Smooth muscle cell (in vitro differentiated cells): Measurements from ENCODE around the gene FTO. TPM values are rescaled to one million over a fixed set of nuclear protein-coding genes. Genes with fewer than 3 reads are reported as not detected.

Source experiments
- DNase-seq: peaks from one replicate; lab custom pipeline; 2025; ENCODE audit not compliant: unreplicated experiment; lab: John Stamatoyannopoulos, UW
- H2AFZ ChIP-seq: fragments of 200-600 bp; sonication (generic); 2 replicates; pipeline ENCODE4 v1.6.0; 2016; ENCODE audit warnings: antibody characterized with exemption, low read depth, mild to moderate bottlenecking
- H3F3A ChIP-seq: fragments of 200-600 bp; sonication (generic); 2 replicates; pipeline ENCODE4 v1.6.0; 2017; ENCODE audit warnings: antibody characterized with exemption, low read depth
- H3K27ac ChIP-seq: fragments of 200-600 bp; sonication (generic); 2 replicates; pipeline ENCODE4 v1.5.1; 2016; ENCODE audit warnings: low read depth, mild to moderate bottlenecking
- H3K27me3 ChIP-seq: fragments of 200-600 bp; sonication (generic); 2 replicates; pipeline ENCODE4 v1.6.1; 2016; ENCODE audit warnings: low read depth, mild to moderate bottlenecking
- H3K36me3 ChIP-seq: fragments of 200-600 bp; sonication (generic); 2 replicates; pipeline ENCODE4 v1.5.1; 2016; ENCODE audit warnings: low read depth
- H3K4me1 ChIP-seq: fragments of 200-600 bp; sonication (generic); 2 replicates; pipeline ENCODE4 v1.5.1; 2016; ENCODE audit warnings: low read depth
- H3K4me2 ChIP-seq: fragments of 200-600 bp; sonication (generic); 2 replicates; pipeline ENCODE4 v1.6.0; 2016; ENCODE audit warnings: mild to moderate bottlenecking
- H3K4me3 ChIP-seq: fragments of 200-600 bp; sonication (generic); 2 replicates; pipeline ENCODE4 v1.5.1; 2016; ENCODE audit warnings: mild to moderate bottlenecking
- H3K79me2 ChIP-seq: fragments of 200-600 bp; sonication (generic); 2 replicates; pipeline ENCODE4 v1.6.0; 2016; ENCODE audit warnings: low read depth, mild to moderate bottlenecking
- H3K9ac ChIP-seq: fragments of 200-600 bp; sonication (generic); 2 replicates; pipeline ENCODE4 v1.6.0; 2016; ENCODE audit warnings: low read depth
- H3K9me3 ChIP-seq: fragments of 200-600 bp; sonication (generic); replicated peaks from 2 replicates; pipeline ENCODE4 v1.5.1; 2016; ENCODE audit warnings: low read depth
- H4K20me1 ChIP-seq: fragments of 200-600 bp; sonication (generic); 2 replicates; pipeline ENCODE4 v1.6.0; 2016; ENCODE audit warnings: low read depth
- CTCF ChIP-seq: fragments of 200-600 bp; sonication (generic); IDR thresholded peaks from 2 replicates; pipeline ENCODE4 v1.5.1; 2017; ENCODE audit warnings: borderline replicate concordance, mild to moderate bottlenecking, antibody characterized with exemption; ENCODE audit not compliant: insufficient read depth, poor library complexity, severe bottlenecking
- WGBS: methylation state at CpG from one replicate; pipeline ENCODE4 v1.1.7; 2016; ENCODE audit warnings: low lambda C conversion rate; 5-methylcytosine and 5-hydroxymethylcytosine counted together
- polyA plus RNA-seq: library from polyadenylated mRNA; unstranded; fragments of >200 nt; fragmentation: Nextera tagmentation; extraction: Ambion mirVana; gene quantifications from 2 replicates; pipeline ENCODE4 v1.2.1, GENCODE V29; 2016
- total RNA-seq: library from RNA; depleted of rRNA; stranded (reverse); fragments of >200 nt; gene quantifications from 2 replicates; pipeline ENCODE4 v1.2.3, GENCODE V29; 2014

The FTO gene
- total and polyA plus RNA-seq, 2 experiments from 2014 or later: 81.1 to 89.9 TPM

- 98% methylated on average over 5 of the region's 5 CpGs for WGBS
- Histone ChIP-seq H2AFZ (no peak overlapping the region), H3K9me3 (no peaks in the 10 kb centered on the region)
These were observed 172.9 kb downstream of the FTO start for GRCh38 chr16:53876811-53877210.

GRCh38 chr16:53878216-53878615 lies 174.3 kb downstream of the FTO start:
- Histone ChIP-seq H3K27ac (no peak overlapping the region), H3F3A (no peaks in the 10 kb centered on the region), H3K36me3 (no peaks in the 10 kb centered on the region), H3K4me1 (peaks cover 7% of the 10 kb centered on the region), H3K4me3 (no peak overlapping the region), H3K9ac (no peak overlapping the region), H2AFZ (no peak overlapping the region), H3K4me2 (no peak overlapping the region), H3K79me2 (no peaks in the 10 kb centered on the region), H4K20me1 (no peaks in the 10 kb centered on the region), H3K9me3 (no peaks in the 10 kb centered on the region), H3K27me3 (no peaks in the 10 kb centered on the region)
- no peak for DNase-seq
- TF ChIP-seq CTCF: no peak
- WGBS: 96% methylated on average over 4 of the region's 4 CpGs

More at GRCh38 chr16:53876811-53877210, 172.9 kb downstream of the FTO start:
- Histone ChIP-seq H4K20me1 (no peaks in the 10 kb centered on the region), H3K36me3 (no peaks in the 10 kb centered on the region), H3K4me1 (peaks cover 3% of the 10 kb centered on the region), H3K9ac (no peak overlapping the region), H3K27me3 (no peaks in the 10 kb centered on the region), H3K79me2 (no peaks in the 10 kb centered on the region), H3K4me3 (no peak overlapping the region), H3K4me2 (no peak overlapping the region), H3F3A (no peaks in the 10 kb centered on the region), H3K27ac (no peak overlapping the region)
- no peak for TF ChIP-seq CTCF
- DNase-seq: no peak

- Histone ChIP-seq H3K27ac (peak overlapping the region; percentile 89), H3K4me3 (no peak overlapping the region), H3K9me3 (no peaks in the 10 kb centered on the region), H4K20me1 (no peaks in the 10 kb centered on the region), H3F3A (no peaks in the 10 kb centered on the region), H3K36me3 (no peaks in the 10 kb centered on the region), H3K4me2 (peak overlapping the region; percentile 22), H3K9ac (peak overlapping the region; percentile 72), H2AFZ (no peak overlapping the region), H3K27me3 (no peaks in the 10 kb centered on the region), H3K4me1 (peaks cover 7% of the 10 kb centered on the region), H3K79me2 (no peaks in the 10 kb centered on the region)
- no peak for TF ChIP-seq CTCF
- 53% methylated on average over 2 of the region's 2 CpGs for WGBS
- no peak for DNase-seq
These were observed 177.4 kb downstream of the FTO start for GRCh38 chr16:53881371-53881770.

GRCh38 chr16:53882310-53882709 lies 178.4 kb downstream of the FTO start:
- H3K4me1 ChIP-seq: peaks cover 7% of the 10 kb centered on the region
- no peak overlapping the region for H3K4me2 ChIP-seq
- H3K27me3 ChIP-seq: no peaks in the 10 kb centered on the region
- H4K20me1 ChIP-seq: no peaks in the 10 kb centered on the region
- H3K27ac ChIP-seq: peak overlapping the region; percentile 89
- no peak for TF ChIP-seq CTCF
- H3K4me3 ChIP-seq: no peak overlapping the region
- H3F3A ChIP-seq: no peaks in the 10 kb centered on the region
- no peaks in the 10 kb centered on the region for H3K36me3 ChIP-seq
- peak overlapping the region; percentile 62 for H3K9ac ChIP-seq
- no peaks in the 10 kb centered on the region for H3K9me3 ChIP-seq
- no peak overlapping the region for H2AFZ ChIP-seq
- 94% methylated on average over 1 of the region's 1 CpG for WGBS
- no peaks in the 10 kb centered on the region for H3K79me2 ChIP-seq
- DNase-seq: no peak
